DLD1 (cell line): ENCODE results near the gene RIN1.
"Not testable (repeated sequence)": the region's sequence is repeated elsewhere in the genome, so short reads cannot be mapped to it uniquely, and the experiment has no call there.

Experiments
- in situ Hi-C: cut with HindIII; loops from 2 replicates; pipeline ENCODE4 v1.10.0; 2017; ENCODE audit warnings: low sequenced_read_pairs

Gene RIN1

DNA sequence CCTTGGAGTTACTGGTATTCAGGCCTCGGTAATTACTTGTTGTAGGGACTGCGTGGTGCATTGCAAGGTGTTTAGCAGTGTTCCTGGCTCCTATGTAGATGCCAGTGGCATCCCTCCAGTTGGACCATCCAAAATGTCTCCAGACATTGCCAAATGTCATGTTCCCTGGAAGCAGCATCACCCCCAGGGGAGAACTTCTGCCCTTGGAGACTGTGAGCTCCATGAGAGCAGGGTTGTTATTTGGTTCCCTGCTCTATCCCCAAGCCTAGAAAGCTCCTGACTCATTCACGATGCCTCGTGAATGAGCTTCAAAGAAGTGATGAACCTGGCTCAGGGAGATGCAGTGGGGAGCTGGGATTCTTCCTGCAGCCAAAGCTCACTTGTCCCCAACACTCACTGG lies 14.6 kb downstream of the RIN1 start:
- in situ Hi-C loops = no loop called here

DNA sequence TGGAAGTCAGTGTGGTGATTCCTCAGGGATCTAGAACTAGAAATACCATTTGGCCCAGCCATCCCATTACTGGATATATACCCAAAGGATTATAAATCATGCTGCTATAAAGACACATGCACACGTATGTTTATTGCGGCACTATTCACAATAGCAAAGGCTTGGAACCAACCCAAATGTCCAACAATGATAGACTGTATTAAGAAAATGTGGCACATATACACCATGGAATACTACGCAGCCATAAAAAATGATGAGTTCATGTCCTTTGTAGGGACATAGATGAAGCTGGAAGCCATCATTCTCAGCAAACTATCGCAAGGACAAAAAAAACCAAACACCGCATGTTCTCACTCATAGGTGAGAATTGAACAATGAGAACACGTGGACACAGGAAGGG lies 15.5 kb downstream of the RIN1 start:
- in situ Hi-C loops = not testable (repeated sequence)

DNA sequence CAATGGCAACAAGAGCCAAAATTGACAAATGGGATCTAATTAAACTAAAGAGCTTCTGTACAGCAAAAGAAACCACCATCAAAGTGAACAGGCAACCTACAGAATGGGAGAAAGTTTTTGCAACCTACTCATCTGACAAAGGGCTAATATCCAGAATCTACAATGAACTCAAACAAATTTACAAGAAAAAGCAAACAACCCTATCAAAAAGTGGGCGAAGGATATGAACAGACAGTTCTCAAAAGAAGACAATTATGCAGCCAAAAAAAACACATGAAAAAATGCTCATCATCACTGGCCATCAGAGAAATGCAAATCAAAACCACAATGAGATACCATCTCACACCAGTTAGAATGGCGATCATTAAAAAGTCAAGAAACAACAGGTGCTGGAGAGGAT lies 15.9 kb downstream of the RIN1 start:
- in situ Hi-C loops = not testable (repeated sequence)

DNA sequence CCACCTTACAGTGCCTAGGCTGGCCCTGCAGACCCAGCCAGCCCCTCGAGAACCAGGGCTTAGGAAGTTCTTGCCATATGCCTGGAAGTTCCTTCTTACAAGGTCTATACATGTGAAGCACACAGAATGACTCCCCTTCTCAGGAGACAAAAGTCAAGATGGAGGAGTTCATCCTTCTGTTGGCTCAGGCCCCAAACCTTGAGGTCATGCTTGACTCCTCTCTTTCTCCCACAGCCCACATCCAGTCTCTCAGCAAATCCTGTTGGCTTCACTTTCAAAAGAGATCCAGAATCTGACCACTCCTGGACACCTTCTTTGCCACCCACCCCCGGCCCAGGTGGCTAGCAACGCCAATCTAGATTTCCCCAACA lies 17.6 kb downstream of the RIN1 start:
- in situ Hi-C loops = no loop called here

DNA sequence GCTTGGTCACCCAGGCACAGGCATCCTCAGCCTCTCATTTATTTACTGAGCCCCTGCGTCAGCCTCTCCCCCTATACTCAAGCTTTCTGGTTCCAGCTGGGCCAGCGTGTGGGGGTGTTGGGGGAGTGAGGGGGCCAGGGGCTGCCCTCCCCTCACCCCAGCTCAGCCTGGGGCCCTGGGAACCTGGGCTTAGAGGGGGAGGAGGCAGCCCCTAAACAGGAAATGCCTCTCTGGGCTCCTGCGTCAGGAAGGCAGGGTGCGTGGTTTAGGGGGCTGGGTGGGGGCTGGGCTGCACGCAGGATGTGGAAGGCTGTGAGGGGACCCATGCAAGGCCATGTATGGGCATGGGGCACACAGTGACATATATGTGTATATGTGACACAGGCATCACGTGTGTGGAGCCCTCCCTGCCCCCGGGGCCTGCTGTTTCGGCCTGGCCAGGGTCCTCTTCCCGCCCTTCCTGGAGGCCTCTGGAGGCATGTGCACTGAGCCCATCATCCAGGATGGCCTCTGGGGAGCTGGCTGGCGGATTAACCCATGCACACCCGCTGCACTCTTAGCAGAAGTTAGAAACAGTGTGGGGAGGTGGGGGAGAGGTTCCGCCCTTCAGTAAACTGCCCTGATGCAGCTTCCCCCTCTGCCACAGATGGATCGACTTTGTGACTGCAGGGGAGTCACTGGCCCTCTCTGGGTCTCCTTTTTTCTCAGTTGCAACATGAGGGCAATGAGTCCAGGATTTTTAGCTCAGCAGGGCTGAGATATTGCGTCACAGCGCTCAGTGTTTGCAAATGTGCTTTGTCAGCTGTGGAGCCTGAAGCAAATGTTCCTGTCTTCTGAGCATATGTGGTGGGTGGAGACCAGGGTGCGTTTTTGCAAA lies 18.3 kb downstream of the RIN1 start:
- in situ Hi-C loops = no loop called here

DNA sequence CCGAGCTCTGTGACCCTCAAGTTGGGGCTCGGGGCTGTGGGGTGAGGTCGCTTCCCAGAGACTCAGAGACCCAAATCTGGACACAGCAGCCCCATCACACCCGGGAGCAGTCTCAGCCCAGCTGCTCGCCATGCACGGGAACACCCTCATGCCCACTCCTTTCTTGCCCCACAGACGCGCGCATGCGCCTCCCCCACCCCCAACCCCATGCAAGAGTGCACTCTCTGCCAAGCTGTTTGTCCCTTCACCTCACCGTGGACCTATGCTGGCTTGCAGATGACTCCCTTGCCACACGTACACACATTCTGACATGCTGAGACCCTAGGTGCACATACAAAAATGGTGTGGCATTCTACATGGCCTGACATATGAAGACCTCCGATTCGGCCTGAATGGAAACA lies 18.9 kb downstream of the RIN1 start:
- in situ Hi-C loops = no loop called here

DNA sequence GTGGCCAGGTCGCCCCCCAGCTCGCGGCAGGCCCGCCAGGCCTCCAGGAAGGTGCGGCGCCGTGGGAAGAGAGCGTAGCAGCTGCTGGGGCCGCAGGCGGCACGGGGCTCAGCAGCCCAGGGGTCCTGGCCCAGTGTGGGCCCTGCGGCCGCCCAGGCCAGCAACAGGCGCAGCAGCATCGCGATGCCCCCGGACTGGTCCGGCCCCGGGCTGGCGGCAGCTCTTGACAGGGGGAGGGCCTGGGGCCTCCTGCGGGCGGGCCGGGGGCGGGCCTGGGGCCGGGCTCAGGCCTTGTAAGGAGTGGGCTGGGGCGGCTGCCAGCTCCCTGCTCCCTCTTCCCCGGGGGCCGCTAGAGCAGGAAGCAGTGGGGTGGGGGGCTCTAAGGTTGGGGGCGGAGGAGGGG lies 19.4 kb downstream of the RIN1 start, which contains the start of gene CD248:
Gene CD248, minus strand, starts transcription at position 196 of the 403 bp plus-strand sequence. Its CDS starts 17 bp downstream, at position 179.
- in situ Hi-C loops = no loop called here

DNA sequence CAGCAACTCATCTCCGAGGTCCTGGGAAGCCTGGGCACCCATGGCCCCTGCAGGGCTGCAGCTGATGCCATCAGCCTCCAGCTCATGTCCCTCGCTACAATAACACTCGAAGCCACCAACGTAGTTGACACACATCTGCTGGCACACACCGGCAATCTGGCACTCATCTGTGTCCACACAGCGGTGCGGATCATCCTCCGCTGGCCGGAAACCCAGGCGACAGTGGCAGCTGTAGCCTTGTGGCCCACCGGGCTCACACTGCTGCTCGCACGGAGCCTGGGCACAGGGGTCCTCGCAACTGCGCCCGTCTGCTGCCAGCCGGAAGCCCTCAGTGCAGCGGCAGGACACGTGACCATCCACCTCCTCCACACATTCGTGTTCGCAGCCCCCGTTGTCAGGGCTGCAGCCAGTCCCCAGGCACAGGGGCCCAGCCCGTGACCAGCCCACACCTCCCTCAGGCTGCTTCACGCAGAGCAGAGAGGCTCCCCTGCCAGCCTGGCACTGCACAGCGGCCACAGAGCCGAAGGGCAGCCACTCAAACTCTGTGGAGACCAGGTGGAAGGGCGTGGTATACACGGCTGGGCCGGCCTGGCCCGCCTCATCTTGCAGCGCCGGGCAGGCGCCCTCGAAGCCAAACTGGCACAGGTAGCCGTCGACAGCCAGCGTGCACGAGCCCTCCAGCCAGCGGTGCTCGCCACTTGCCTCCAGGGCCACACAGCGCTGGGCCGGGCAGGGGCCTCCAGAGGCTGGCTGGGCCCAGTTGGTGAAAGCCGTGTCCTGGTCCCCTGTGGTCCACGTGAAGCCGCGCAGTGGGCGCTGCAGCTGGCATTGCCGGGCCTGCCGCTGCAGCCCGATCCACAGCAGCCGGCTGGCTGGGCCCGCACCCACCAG lies 20.1 kb downstream of the RIN1 start:
- in situ Hi-C loops = no loop called here

DNA sequence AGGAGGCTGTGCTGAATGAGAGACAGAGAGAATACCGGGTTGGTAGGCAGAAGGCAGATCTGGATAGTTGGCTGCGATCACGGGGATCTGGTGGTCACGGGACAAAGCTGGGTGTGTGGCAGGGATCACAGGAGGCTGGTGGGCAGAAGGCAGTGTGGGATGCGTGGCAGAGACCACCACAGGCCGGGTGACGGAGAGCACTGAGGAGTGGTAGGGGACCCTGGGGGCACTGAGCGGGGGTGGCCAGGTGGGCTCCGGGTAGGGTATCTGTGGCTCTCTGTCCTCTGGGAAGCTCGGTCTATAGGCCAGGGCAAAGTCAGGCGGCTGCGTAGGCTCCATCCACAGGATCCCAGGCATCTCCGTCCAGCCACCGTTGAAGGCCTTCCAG lies 20.7 kb downstream of the RIN1 start:
- in situ Hi-C loops = no loop called here

DNA sequence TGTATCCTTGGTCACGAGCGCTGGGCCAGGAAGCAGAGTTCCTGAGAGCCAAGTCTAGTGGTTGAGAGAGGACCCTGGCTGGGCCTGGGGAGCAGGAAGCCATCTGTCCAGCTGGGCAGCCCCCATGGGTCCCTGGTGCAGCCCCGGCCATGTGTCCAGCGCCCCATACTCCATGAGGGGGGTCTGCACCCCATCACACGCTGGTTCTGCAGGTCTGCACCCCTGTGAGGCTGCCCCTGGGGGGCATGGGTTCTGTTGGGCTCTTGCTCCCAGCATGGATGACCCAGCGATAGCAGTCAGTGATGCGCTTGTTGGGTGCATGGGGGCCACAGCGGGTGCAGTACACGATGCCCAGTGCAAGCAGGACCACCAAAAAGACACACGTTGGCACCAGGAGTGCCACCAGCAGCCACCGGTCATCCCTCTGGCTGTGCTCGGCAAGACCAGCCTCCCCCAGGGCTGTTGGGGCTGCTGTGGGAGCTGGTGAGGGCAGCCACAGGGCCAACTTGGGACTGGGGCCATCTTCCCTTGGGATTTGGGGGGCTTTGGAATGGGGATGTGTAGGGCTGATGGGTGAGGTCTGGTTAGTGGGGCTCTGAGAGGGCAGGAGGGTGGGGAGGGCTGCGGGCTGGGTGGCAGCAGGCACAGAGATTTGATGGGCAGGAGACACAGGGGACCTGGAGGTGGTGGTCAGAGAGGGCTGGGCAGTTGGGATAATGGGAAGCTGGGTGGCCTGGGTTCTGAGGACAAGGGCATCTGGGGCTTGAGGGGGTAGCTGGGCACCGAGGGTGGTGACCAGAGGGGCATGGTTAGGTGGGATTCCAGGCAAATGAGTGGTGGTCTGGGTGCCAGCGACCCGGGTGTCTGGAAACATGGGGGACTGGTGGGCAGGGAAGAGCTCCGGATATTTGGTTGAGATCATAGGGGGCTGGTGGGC lies 21.4 kb downstream of the RIN1 start:
- in situ Hi-C loops = no loop called here

DNA sequence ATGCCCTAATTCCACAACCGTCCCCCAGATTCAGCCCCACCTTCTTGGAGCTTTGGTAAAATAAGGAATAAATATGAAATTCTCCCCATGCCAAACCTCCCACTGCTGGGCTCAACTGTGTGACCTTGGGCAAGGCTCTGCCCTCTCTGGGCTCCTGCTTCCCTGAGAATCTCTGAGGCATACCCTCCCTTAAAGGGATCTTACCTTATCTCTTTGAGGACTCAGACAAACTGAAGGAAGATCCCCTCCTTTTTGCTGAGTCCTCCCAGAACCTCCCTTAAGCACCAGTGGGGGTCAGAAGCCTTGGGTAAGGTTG lies 22.1 kb downstream of the RIN1 start:
- in situ Hi-C loops = no loop called here

DNA sequence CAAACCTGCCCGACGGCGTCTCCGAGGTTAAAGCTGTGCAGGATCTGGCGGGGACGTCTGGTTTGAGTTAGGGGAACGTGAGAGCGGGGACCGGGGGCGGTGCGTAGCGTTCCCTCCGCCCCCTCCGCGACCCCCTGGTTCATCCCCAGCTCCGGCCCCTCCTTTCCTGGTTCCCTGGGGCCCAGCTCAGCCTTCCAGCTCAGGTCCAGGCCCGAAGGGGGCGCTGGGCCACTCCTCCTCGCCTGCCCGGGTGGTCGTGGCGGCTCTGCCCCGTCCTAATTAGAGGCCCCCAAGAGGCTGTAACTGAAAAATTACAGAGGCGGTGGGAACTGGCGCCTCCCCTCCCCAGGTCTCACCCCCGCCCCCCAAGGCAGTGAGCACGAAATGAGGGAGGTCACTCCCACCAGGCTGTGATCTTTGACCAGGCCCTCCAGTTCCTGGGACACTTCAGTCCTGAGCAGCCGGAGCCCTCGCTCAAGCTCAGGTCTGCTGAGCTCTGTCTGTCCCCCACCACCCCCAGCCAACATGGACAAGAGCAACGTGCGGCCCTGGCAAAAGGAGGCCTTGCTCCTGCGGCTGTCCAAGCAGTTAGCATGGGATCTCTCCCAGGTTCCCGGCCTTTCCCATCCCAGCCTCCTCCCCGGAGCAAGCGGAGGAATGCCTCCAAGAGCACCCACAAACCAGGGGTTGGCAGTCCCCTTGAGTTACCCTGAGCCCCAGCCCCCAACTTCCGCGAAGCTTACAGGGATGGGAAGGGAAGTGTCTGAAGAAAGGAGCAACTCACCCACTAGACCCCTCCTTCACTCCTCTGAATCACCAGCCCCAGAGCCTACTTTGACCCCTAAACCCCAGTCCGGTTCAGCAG lies 22.7 kb downstream of the RIN1 start:
- in situ Hi-C loops = no loop called here

DNA sequence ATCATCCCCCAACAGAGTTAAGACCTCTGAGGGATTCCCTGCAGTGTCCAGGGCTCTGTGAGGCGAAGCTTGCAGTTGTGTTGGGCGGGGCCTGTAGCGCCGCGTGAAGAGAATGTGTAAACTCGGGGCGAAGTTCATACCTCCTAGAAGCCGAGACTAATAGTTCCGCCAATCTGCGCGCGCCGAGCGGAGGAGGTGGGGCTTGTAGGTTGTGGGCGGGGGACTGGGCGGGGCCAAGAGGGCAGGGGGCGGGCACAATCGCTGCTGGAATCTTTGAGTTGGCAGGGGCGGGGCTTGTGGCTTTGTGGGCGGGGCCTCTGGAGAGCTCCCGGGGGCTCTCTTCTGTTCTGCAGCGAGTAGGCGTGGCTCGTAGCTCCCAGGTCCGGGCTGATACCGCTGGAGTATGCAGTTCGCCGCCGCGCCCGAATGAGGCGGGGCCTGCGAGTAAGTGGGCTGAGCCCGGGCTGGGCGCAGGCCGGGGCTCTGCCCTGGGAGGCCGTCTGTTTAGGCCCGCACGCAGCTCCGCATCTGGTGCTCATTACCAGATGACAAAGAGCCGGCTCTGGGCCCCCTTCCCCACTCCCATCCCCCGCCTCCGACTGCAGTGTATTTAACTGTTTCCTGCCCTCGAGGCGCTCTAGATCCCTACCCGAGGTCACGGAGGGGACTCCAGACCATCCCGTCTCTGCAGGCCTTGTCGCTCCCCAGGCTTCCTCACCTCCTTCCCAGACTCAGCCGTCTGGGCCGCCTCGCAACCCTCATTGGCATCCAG lies 23.5 kb downstream of the RIN1 start:
- in situ Hi-C loops = no loop called here

DNA sequence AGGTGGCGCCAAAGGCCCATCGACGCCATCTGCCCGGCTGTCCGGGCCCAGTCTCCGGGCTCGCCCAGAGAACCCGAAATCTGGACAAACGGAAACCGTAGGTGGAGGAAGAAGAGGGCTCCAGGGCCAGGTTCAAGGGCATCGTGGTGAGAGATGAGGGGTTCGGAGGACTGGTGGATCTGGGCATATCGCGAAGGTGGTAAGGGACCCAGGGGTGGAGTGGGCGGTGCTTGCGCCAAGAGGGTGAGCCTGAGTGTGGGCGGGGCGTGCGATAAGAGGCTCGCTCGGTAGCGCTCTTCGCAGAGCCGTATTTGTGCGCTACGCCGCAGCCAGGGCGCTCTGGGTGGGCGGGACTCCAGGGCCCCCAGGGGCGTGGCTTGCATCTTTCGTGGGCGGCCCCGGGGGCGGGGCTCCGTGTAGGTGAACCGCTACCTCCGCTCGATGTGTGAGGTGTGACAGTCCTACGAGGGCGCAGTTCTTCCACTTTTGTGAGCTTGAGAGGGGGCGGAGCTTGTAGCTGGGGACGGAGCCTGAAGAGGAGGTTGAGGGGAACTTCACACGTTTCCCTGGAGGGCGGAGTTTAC lies 24.2 kb downstream of the RIN1 start:
- in situ Hi-C loops = no loop called here

DNA sequence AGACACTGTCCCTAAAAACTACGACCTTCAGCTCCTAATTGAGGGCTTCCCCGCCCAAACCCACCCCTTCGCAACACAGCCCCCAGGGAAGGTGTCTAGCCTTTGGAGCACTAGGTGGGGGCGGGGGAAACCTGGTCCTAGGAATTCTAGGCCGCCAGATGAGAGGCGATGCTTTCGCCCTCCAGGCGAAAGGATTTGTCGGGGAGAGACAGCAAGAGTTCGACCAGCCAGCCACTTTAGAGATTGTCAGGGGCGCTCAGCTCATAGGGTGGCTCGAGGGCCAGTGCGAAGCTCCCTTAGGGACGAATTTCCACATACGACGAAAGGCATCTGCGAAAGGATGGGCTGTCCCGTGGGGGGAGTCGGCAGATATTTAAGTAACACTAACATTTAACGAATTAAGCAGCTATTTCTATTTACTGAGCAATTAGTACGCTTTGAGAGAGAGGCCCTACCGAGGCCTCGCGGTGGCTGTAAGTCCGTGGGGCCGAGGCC lies 24.7 kb downstream of the RIN1 start:
- in situ Hi-C loops = no loop called here

DNA sequence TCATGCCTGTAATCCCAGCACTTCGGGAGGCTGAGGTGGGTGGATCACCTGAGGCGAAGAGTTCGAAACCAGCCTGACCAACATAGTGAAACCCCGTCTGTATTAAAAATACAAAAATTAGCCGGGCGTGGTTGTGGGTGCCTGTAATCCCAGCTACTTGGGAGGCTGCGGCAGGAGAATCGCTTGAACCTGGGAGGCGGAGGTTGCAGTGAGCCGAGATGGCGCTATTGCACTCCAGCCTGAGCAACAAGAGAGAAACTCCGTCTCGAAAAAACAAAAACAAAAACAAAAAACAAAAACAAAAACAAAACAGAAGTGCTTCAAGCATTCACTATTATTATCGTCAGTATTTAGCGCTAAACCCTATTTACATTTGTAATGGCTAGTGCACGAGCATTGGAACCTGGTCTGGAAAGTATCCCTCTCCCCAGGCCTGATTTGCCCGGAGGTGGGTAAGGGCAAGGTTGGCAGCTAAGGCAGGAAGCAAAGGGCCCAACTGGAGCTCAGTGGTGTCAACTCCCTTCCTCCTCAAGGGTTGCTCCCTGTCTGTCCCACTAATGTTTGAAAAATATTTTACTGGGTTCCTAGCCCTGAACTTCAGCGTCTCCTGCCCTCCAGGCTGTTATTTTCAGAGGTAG lies 25.3 kb downstream of the RIN1 start:
- in situ Hi-C loops = not testable (repeated sequence)

DNA sequence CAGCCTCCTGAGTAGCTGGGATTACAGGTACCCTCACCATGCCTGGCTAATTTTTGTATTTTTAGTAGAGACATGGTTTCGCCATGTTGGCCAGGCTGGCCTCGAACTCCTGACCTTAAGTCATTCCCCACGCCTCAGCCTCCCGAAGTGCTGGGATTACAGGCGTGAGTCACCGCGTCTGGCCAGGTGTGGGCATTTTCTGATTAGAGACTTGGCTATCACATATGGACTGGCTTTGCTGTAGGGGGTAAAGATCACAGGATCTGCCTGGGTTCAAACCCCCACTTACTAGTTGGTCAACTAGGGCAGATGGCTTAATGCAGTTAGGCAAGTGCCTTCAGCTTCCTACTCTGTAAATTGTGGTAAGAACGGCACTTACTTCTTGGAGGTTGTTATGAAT lies 25.9 kb downstream of the RIN1 start:
- in situ Hi-C loops = no loop called here

DNA sequence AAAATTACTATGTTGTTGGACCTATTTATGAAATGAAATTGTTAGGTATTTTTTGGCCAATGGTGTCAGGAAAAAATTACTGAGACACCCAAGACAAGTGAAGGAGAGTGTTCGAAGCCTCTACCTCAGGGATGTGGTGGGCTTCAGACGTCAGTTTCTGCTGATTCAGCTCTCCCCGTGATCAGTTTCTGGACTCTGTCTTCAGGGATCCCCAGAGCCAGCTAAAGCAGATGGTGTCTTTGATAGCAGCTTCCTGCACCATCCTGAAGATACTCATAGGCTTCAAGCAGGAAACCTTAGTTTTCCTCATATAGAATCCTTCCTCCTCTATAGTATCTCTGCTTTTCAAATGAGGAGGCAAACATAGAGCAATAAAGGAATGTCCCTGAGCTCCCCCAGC lies 26.8 kb downstream of the RIN1 start:
- in situ Hi-C loops = no loop called here
